Left forelimb (tissue), 1 donor: ENCODE measurements around the gene SLC7A4.
"Not testable (repeated sequence)": the region's sequence is repeated elsewhere in the genome, so short reads cannot be mapped to it uniquely, and the experiment has no call there.

ENCODE experiments used
- DNase-seq: peaks from one replicate; pipeline ENCODE4 v3.0.0-alpha.2; 2018; ENCODE audit warnings: low spot score

SLC7A4 gene

GRCh38 chr22:21032037-21032867 is at the start of gene SLC7A4:
Gene SLC7A4 (minus strand): TSS chr22:21032561. CDS start chr22:21031812, 749 bp downstream.
- DNase-seq, result no peak

- no peak for DNase-seq
Measured at GRCh38 chr22:21080435-21081137, 48.2 kb upstream of the SLC7A4 start.

GRCh38 chr22:21079493-21079892 is 47.1 kb upstream of the SLC7A4 start:
- DNase-seq, result no peak

- no peak for DNase-seq
Measured at GRCh38 chr22:21078916-21079315, 46.6 kb upstream of the SLC7A4 start.

- no peak for DNase-seq
Measured at GRCh38 chr22:21077884-21078508, 45.6 kb upstream of the SLC7A4 start.

- no peak for DNase-seq
Measured at GRCh38 chr22:21076912-21077625, 44.7 kb upstream of the SLC7A4 start.

GRCh38 chr22:21075516-21076138 is 43.3 kb upstream of the SLC7A4 start:
- DNase-seq, result no peak

GRCh38 chr22:21074102-21074715 is 41.8 kb upstream of the SLC7A4 start:
- no peak for DNase-seq

- no peak for DNase-seq
Measured at GRCh38 chr22:21073482-21073881, 41.1 kb upstream of the SLC7A4 start.

GRCh38 chr22:21073023-21073422 is 40.7 kb upstream of the SLC7A4 start:
- DNase-seq, result no peak

- not testable (repeated sequence) for DNase-seq
Measured at GRCh38 chr22:21071796-21072195, 39.4 kb upstream of the SLC7A4 start.

- DNase-seq, result no peak
Measured at GRCh38 chr22:21070690-21071615, 38.6 kb upstream of the SLC7A4 start.

- DNase-seq, result no peak
Measured at GRCh38 chr22:21069375-21069774, 37.0 kb upstream of the SLC7A4 start.

GRCh38 chr22:21068681-21069276 is 36.4 kb upstream of the SLC7A4 start:
- DNase-seq, result no peak

- no peak for DNase-seq
Measured at GRCh38 chr22:21067901-21068680, 35.7 kb upstream of the SLC7A4 start.

- DNase-seq, result no peak
Measured at GRCh38 chr22:21067075-21067900, 34.9 kb upstream of the SLC7A4 start.

- no peak for DNase-seq
Measured at GRCh38 chr22:21064917-21065864, 32.8 kb upstream of the SLC7A4 start.
